Measurements from ENCODE around the gene ITPR1.

Gene ITPR1

DNA sequence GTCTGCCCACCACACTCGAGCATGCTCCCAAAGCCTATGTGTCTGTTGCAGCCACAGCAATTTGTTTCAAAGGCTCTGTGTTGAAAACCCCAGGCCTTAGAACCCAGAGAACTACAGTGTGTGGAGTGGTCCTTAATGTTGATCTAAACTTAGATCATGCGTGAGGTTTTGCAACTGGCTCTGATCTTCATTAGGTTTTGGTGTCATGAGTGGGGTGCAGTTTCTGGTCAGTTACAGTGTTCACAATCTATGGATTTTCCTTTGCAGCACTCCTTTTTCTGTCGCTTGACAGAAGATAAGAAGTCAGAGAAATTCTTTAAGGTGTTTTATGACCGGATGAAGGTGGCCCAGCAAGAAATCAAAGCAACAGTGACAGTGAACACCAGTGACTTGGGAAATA, 273.1 kb downstream of the ITPR1 start:
- no peaks in the 10 kb centered on the region for H3K27me3 Mint-ChIP-seq
- H3K36me3 Mint-ChIP-seq (ENCODE audit: low read depth) = peaks cover 85% of the 10 kb centered on the region
- H3K27ac Mint-ChIP-seq = no peak overlapping the region
- H3K4me3 Mint-ChIP-seq = no peak overlapping the region
- H3K9me3 Mint-ChIP-seq = no peaks in the 10 kb centered on the region
- H3K4me1 Mint-ChIP-seq (ENCODE audit: low read depth) = peaks cover 3% of the 10 kb centered on the region

DNA sequence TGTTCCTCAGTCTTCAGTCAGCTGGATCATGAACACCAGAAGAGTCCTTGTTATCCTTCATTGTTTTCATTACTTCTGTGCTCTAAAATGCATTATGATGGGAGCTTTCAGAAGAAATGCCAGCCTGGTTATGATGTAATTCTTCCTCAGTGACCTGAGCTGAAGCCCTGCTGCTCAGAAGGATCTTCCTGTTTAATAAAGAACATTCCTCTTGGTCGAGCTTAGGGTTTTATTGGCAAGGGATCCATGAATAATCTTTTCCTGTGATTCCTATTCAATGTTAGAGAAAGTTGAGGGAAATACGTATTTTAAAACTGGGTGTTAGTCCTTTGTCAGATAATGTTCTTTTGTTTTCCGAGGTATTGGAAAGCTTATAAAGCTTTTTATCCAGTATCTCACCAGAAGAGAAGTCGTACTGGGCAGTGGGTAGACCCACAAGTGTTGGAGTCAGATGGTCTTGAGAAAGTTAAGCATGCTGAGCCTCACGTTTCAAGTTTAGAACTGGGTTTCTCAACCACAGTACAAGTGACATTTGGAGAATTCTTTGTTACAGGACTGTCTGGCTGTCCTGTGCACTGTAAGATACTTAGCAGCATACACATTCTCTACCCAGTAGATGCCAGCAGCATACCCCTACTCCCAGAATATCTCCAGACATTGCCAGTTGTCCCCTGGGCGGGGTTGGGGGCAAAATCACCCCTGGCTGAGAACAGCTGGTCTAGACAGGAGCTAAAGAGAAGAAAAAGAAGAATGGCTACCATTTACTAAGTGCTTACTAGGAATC, 273.8 kb downstream of the ITPR1 start:
- Mint-ChIP-seq H3K36me3 (ENCODE audit: low read depth) (peaks cover 82% of the 10 kb centered on the region), H3K9me3 (no peaks in the 10 kb centered on the region), H3K4me3 (no peak overlapping the region), H3K4me1 (ENCODE audit: low read depth) (peaks cover 3% of the 10 kb centered on the region), H3K27ac (no peak overlapping the region), H3K27me3 (no peaks in the 10 kb centered on the region)

GRCh38 chr3:4768021-4768420, 274.9 kb downstream of the ITPR1 start:
- peak overlapping the region; percentile 24 for H3K27ac Mint-ChIP-seq
- no peaks in the 10 kb centered on the region for H3K9me3 Mint-ChIP-seq
- peaks cover 82% of the 10 kb centered on the region for H3K36me3 Mint-ChIP-seq (ENCODE audit: low read depth)
- H3K27me3 Mint-ChIP-seq = no peaks in the 10 kb centered on the region
- H3K4me1 Mint-ChIP-seq (ENCODE audit: low read depth) = peaks cover 6% of the 10 kb centered on the region
- no peak overlapping the region for H3K4me3 Mint-ChIP-seq

DNA sequence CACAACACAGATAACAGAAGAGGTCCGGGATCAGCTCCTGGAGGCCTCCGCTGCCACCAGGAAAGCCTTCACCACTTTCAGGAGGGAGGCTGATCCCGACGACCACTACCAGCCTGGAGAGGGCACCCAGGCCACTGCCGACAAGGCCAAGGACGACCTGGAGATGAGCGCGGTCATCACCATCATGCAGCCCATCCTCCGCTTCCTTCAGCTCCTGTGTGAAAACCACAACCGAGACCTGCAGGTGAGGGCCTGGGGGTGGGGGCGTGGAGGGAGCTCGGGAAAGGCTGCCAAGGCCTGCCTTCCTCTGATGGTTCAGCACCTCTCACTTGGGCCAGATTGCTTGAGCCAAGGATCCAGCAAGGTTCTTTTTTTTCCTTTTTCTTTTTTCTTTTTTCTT, 275.4 kb downstream of the ITPR1 start:
- Mint-ChIP-seq H3K4me1 (ENCODE audit: low read depth) (peaks cover 11% of the 10 kb centered on the region), H3K27ac (no peak overlapping the region), H3K36me3 (ENCODE audit: low read depth) (peaks cover 82% of the 10 kb centered on the region), H3K4me3 (no peak overlapping the region), H3K9me3 (no peaks in the 10 kb centered on the region), H3K27me3 (no peaks in the 10 kb centered on the region)

DNA sequence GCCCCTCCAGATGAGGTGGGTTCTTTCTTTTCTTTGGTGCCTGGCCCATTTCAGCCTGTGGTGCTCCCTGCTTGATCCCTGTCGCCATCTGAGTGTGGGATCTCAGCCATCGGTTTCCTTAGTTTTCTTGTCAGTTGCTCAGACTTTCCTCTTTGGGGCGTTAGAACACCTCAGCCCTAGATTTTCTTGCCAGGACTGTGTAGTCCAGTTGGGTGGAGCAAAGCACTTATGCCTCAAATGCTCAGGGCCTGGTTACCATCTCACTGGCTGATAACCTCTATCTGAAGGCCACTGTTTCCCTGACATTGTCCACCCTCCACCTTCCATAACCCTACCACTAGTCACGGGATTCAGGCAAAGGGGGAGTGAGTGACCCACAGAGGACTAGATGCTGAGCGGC, 277.4 kb downstream of the ITPR1 start:
- Mint-ChIP-seq H3K27me3 (no peaks in the 10 kb centered on the region), H3K9me3 (no peaks in the 10 kb centered on the region), H3K4me3 (no peak overlapping the region), H3K4me1 (ENCODE audit: low read depth) (peaks cover 21% of the 10 kb centered on the region), H3K27ac (no peak overlapping the region), H3K36me3 (ENCODE audit: low read depth) (peaks cover 82% of the 10 kb centered on the region)

GRCh38 chr3:4771243-4771642, 278.1 kb downstream of the ITPR1 start:
- no peaks in the 10 kb centered on the region for H3K27me3 Mint-ChIP-seq
- H3K27ac Mint-ChIP-seq = peak overlapping the region; percentile 36
- H3K36me3 Mint-ChIP-seq (ENCODE audit: low read depth) = peaks cover 79% of the 10 kb centered on the region
- H3K4me1 Mint-ChIP-seq (ENCODE audit: low read depth) = peaks cover 28% of the 10 kb centered on the region
- no peaks in the 10 kb centered on the region for H3K9me3 Mint-ChIP-seq
- H3K4me3 Mint-ChIP-seq = no peak overlapping the region

DNA sequence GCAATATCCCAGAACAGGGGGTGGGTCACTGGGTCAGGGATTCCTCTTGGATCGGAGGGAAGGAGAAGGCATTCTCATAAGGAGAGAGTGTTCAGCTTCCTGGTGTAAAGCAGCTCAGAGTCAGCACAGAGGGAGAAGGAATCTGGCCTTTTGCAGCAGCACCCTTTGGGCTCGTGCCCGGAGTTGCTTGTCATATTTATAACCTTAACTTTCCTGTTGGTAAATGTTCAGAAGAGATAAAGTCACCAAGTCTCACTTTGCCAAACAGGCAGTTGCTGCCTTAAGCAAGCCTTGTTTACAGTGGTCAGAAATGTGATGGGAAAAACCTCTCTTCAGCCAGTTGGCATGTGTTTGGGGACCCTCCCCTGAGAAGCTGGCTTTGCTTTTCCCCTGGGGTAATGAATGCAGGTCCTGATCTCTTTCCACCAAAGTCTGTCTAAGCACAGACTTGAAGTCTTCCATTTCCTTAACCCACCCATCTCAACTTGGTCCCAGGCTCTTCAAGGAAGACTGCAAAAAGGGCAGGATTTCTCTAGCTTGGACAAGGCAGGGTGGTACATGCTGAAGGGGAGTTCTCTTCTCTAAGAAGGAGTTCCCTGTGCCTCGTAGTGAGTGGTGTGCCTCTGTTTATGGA, 279.1 kb downstream of the ITPR1 start:
- Mint-ChIP-seq H3K4me3 (no peak overlapping the region), H3K27me3 (no peaks in the 10 kb centered on the region), H3K36me3 (ENCODE audit: low read depth) (peaks cover 73% of the 10 kb centered on the region), H3K27ac (peak overlapping the region; percentile 7), H3K4me1 (ENCODE audit: low read depth) (peaks cover 38% of the 10 kb centered on the region), H3K9me3 (no peaks in the 10 kb centered on the region)

GRCh38 chr3:4772858-4773257, 279.7 kb downstream of the ITPR1 start:
- H3K4me1 Mint-ChIP-seq (ENCODE audit: low read depth) = peaks cover 44% of the 10 kb centered on the region
- peaks cover 69% of the 10 kb centered on the region for H3K36me3 Mint-ChIP-seq (ENCODE audit: low read depth)
- H3K9me3 Mint-ChIP-seq = no peaks in the 10 kb centered on the region
- peak overlapping the region; percentile 7 for H3K27ac Mint-ChIP-seq
- no peaks in the 10 kb centered on the region for H3K27me3 Mint-ChIP-seq
- no peak overlapping the region for H3K4me3 Mint-ChIP-seq

DNA sequence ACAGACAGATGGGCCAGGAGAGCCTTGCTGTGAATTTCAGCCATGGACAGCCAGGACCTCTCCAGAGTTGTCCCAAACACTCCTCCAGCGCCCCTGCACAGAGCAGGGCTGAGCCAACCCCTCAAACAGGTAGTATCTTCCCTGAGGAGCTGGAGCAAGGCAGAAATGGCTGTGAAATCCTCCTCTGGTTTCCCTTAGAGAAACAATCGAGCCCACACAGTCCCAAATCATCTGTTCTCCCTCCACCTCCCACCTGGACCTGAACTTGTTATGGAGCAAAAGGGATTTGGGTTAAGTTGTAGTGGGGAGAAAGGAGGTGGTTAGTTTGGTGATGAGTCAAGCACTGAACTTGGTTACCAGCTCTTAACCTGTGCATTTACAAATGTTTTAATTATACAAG, 280.4 kb downstream of the ITPR1 start:
- Mint-ChIP-seq H3K27ac (no peak overlapping the region), H3K4me1 (ENCODE audit: low read depth) (peaks cover 51% of the 10 kb centered on the region), H3K36me3 (ENCODE audit: low read depth) (peaks cover 70% of the 10 kb centered on the region), H3K4me3 (no peak overlapping the region), H3K27me3 (no peaks in the 10 kb centered on the region), H3K9me3 (no peaks in the 10 kb centered on the region)

- Mint-ChIP-seq H3K36me3 (ENCODE audit: low read depth) (peaks cover 73% of the 10 kb centered on the region), H3K27ac (no peak overlapping the region), H3K27me3 (no peaks in the 10 kb centered on the region), H3K4me3 (no peak overlapping the region), H3K4me1 (ENCODE audit: low read depth) (peaks cover 56% of the 10 kb centered on the region), H3K9me3 (no peaks in the 10 kb centered on the region)
Observed at GRCh38 chr3:4774531-4774930, 281.4 kb downstream of the ITPR1 start.

DNA sequence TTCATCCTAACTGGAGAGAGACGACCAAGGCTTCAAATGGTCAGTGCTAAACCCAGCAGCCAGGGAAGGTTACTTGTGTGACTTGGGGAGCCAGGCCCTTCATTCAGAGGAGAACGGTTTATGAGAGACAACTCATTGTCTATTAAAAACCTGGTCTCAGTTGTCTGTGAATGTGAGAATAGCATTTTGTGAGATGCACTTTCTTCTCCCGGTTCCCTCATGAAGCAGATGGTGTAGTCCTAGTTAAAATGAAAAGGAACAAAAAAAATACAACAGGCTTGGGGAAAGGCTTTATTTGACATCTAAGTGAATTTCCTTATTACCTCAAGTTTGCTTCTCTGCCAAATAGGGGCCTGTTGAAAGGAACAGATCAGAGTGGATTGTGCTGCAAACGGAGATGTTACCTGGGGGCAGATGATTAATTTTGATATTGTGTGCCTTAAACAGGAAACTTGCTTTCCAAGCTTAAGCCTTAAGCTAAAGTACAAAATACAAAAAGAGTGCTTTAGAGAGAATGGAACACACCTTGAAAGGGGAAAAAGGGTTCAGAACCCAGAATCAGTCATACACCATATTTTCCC, 283.3 kb downstream of the ITPR1 start:
- Mint-ChIP-seq H3K9me3 (no peaks in the 10 kb centered on the region), H3K36me3 (ENCODE audit: low read depth) (peaks cover 77% of the 10 kb centered on the region), H3K27me3 (no peaks in the 10 kb centered on the region), H3K4me1 (ENCODE audit: low read depth) (peaks cover 60% of the 10 kb centered on the region), H3K4me3 (peak overlapping the region; percentile 47), H3K27ac (peak overlapping the region; percentile 97)

DNA sequence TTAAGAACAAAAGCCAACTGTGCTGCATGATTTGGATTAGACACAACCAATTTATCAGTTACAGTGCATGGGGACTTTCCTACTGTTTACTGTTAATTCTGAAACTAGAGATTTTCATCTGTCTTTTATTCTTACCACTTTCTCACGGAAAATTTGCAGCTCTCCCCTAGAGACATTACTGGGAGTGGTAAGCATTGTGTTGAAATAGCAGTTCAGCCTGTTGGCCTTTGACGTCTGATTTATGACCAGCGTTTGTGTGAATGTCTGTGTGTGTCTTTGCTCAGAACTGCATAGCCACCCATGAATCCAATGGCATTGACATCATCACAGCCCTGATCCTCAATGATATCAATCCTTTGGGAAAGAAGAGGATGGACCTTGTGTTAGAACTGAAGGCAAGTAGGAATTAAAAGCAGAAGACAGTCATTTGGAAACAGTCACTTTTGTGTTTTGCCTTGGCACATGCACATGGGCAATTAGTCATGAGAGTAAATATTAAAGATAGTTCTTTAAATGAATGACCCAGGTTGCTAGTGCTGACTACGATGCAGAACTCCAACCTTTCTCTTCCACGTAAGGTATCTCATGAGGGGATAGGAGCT, 283.9 kb downstream of the ITPR1 start:
- Mint-ChIP-seq H3K27me3 (no peaks in the 10 kb centered on the region), H3K4me3 (peak overlapping the region; percentile 53), H3K27ac (peak overlapping the region; percentile 97), H3K36me3 (ENCODE audit: low read depth) (peaks cover 77% of the 10 kb centered on the region), H3K9me3 (no peaks in the 10 kb centered on the region), H3K4me1 (ENCODE audit: low read depth) (peaks cover 60% of the 10 kb centered on the region)

DNA sequence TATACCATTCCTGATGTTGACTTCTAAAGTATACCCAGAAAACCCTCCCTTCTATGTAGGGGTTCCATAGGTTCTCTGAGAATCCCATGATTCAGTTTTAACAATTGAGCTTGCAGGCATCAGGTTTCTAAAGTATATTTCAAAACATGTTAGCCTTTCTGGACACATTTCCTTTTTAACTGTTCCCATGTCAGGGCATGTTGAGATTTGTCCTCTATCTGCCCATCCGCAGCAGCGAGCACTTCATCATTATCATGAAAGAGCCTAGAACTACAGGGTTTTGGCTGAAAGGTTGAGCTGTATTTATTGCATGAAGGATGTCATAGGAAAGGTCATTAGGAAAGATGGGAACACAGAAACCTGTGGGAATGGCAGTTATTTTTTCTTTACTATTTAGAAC, 285.0 kb downstream of the ITPR1 start:
- Mint-ChIP-seq H3K36me3 (ENCODE audit: low read depth) (peaks cover 75% of the 10 kb centered on the region), H3K4me1 (ENCODE audit: low read depth) (peaks cover 56% of the 10 kb centered on the region), H3K4me3 (no peak overlapping the region), H3K27ac (peak overlapping the region; percentile 97), H3K9me3 (no peaks in the 10 kb centered on the region), H3K27me3 (no peaks in the 10 kb centered on the region)

- Mint-ChIP-seq H3K4me3 (no peak overlapping the region), H3K27me3 (no peaks in the 10 kb centered on the region), H3K4me1 (ENCODE audit: low read depth) (peaks cover 52% of the 10 kb centered on the region), H3K36me3 (ENCODE audit: low read depth) (peaks cover 75% of the 10 kb centered on the region), H3K27ac (peak overlapping the region; percentile 75), H3K9me3 (no peaks in the 10 kb centered on the region)
Observed at GRCh38 chr3:4778740-4779139, 285.6 kb downstream of the ITPR1 start.

DNA sequence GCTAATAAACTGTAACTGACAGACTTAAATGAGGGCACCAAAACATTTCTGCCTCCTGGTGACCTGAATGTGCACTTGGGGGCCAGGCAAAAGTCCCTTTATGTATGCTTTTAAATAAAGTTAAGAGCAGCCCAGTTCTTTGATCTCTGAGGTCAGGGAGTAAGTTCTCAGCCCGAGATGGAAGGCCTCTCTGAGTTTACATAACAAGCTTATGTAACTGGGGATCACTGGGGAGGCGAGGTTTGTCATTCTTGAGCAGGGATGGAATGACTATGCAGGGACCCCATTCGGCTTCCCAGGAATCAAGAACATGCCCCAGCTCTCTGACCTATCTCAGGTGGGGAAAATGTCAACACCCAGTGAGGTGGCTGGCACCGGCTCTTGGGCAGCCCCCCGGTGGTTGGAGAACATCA, 287.4 kb downstream of the ITPR1 start:
- Mint-ChIP-seq H3K27me3 (no peaks in the 10 kb centered on the region), H3K9me3 (no peaks in the 10 kb centered on the region), H3K27ac (no peak overlapping the region), H3K4me1 (ENCODE audit: low read depth) (peaks cover 39% of the 10 kb centered on the region), H3K36me3 (ENCODE audit: low read depth) (peaks cover 74% of the 10 kb centered on the region), H3K4me3 (no peak overlapping the region)
